GM12878 (cell line): ENCODE measurements around the gene TSPYL2. TPM values are rescaled to one million over a fixed set of nuclear protein-coding genes. Genes with fewer than 3 reads are reported as not detected.

Source experiments
- ATAC-seq: fragments of 200-7000 bp; cut with Tn5 transposase; 3 replicates; pipeline ENCODE4 v1.9.1; 2020; ENCODE audit warnings: mild to moderate bottlenecking, moderate library complexity
- BruUV-seq: library from RNA; stranded (reverse); fragments of 400-500 nt; replicated peaks from 2 replicates; lab custom pipeline; 2021; lab: Mats Ljungman, UMichigan
- CTCF ChIA-PET: fragments of 300-600 bp; sonication (Branson Sonifier 250); formaldehyde crosslinking; extraction: SDS; loops from one replicate; lab custom pipeline; 2021; ENCODE audit warnings: inconsistent platforms; lab: Yijun Ruan, JAX
- POLR2A ChIA-PET: fragments of 350-600 bp; formaldehyde crosslinking; extraction: SDS; loops from one replicate; lab custom pipeline; 2021; ENCODE audit warnings: inconsistent platforms; lab: Charles Lee
- RAD21 ChIA-PET: fragments of 300-600 bp; sonication (Branson Sonifier 250); formaldehyde crosslinking; loops from one replicate; lab custom pipeline; 2023; ENCODE audit warnings: antibody characterized with exemption; ENCODE audit not compliant: unreplicated experiment; lab: Charles Lee
- SMC1A ChIA-PET: fragments of 300-600 bp; sonication (Branson Sonifier 250); formaldehyde crosslinking; loops from one replicate; lab custom pipeline; 2023; ENCODE audit not compliant: unreplicated experiment, uncharacterized antibody; lab: Charles Lee
- DNase-seq: peaks from one replicate; pipeline ENCODE4 v3.0.0-alpha.2; 2011; ENCODE audit warnings: low read depth, low spot score
- FAIRE-seq: peaks from 3 replicates; lab custom pipeline; 2011; peaks lifted over from hg19 to GRCh38; lab: Jason Lieb, UNC
- H2AFZ ChIP-seq: 2 replicates; pipeline ENCODE4 v1.6.0; 2011; ENCODE audit warnings: low read depth, low read length, control low read depth; ENCODE audit not compliant: control insufficient read depth
- H3K27ac ChIP-seq: 2 replicates; pipeline ENCODE4 v1.5.1; 2011; ENCODE audit warnings: control low read depth; ENCODE audit not compliant: control insufficient read depth, insufficient read depth
- H3K27me3 ChIP-seq, 2 experiments: replicated peaks in 1 of 2; 2 replicates each; pipeline versions ENCODE4 v1.6.0 to v1.6.1; 2011; ENCODE audit warnings: low read length in 1 of 2; ENCODE audit not compliant: control insufficient read depth in 2 of 2, insufficient read depth in 2 of 2
- H3K36me3 ChIP-seq, 2 experiments: 2 replicates each; pipeline ENCODE4 v1.5.1; 2011; ENCODE audit warnings: low read length in 1 of 2; ENCODE audit not compliant: control insufficient read depth in 2 of 2, insufficient read depth in 2 of 2
- H3K4me1 ChIP-seq: 2 replicates; pipeline ENCODE4 v1.6.1; 2011; ENCODE audit warnings: mild to moderate bottlenecking, low read length, moderate library complexity, mixed read lengths; ENCODE audit not compliant: control insufficient read depth, insufficient read depth
- H3K4me2 ChIP-seq: 2 replicates; pipeline ENCODE4 v1.6.0; 2011; ENCODE audit warnings: control low read depth; ENCODE audit not compliant: control insufficient read depth, insufficient read depth
- H3K4me3 ChIP-seq: fragments of 200-600 bp; sonication (generic); 2 replicates; pipeline ENCODE4 v1.5.1; 2016
- H3K79me2 ChIP-seq: 2 replicates; pipeline ENCODE4 v1.6.0; 2011; ENCODE audit warnings: low read length; ENCODE audit not compliant: control insufficient read depth, insufficient read depth
- H3K9ac ChIP-seq: 2 replicates; pipeline ENCODE4 v1.8.0; 2011; ENCODE audit warnings: low read length, control low read depth, mixed read lengths; ENCODE audit not compliant: control insufficient read depth, insufficient read depth
- H3K9me3 ChIP-seq: replicated peaks from 3 replicates; pipeline ENCODE4 v1.5.1; 2011; ENCODE audit warnings: mild to moderate bottlenecking, low read length; ENCODE audit not compliant: control insufficient read depth, insufficient read depth
- H4K20me1 ChIP-seq: 2 replicates; pipeline ENCODE4 v1.6.0; 2011; ENCODE audit not compliant: control insufficient read depth, insufficient read depth
- CTCF ChIP-seq, 3 experiments: IDR thresholded peaks in 2 of 3; conservative IDR thresholded peaks in 1 of 3; 2 replicates each; pipeline ENCODE4 v1.5.1; 2011; ENCODE audit warnings: low read depth in 3 of 3, low read length in 3 of 3, mild to moderate bottlenecking in 3 of 3, control low read depth in 2 of 3, moderate library complexity in 2 of 3, inconsistent platforms in 1 of 3, mixed read lengths in 1 of 3; ENCODE audit not compliant: control insufficient read depth in 2 of 3, insufficient read depth in 1 of 3; ENCODE audit errors: extremely low read depth in 1 of 3
- NFIC ChIP-seq: IDR thresholded peaks from 2 replicates; pipeline ENCODE4 v1.6.1; 2012; ENCODE audit warnings: low read depth, mild to moderate bottlenecking, inconsistent platforms, low read length, moderate library complexity
- RCOR1 ChIP-seq: conservative IDR thresholded peaks from 2 replicates; pipeline ENCODE4 v1.6.1; 2012; ENCODE audit warnings: low read depth, low read length, improper control_type of control experiment
- WGBS: methylation state at CpG from one replicate; pipeline ENCODE4 v1.1.6; 2016; ENCODE audit warnings: low lambda C conversion rate; ENCODE audit not compliant: insufficient replicate concordance, insufficient coverage; ENCODE audit errors: missing lambda C conversion rate; 5-methylcytosine and 5-hydroxymethylcytosine counted together
- in situ Hi-C: fragments of 300-500 bp; cut with MboI; formaldehyde crosslinking; loops from 9 replicates; pipeline ENCODE4 v1.14.3; 2018; ENCODE audit warnings: mixed read lengths
- intact Hi-C: fragments of 100-400 bp; cut with micrococcal nuclease; formaldehyde crosslinking; loops from one replicate; pipeline ENCODE4 v1.14.2; 2022; ENCODE audit not compliant: unreplicated experiment
- polyA plus RNA-seq, 11 experiments: library from polyadenylated mRNA; depleted of rRNA in 4 of 11; unstranded in 6 of 11; stranded (reverse) in 5 of 11; fragments of >200 nt; fragmentation: Nextera tagmentation in 4 of 11; fragmentation: Illumina TruSeq in 1 of 11; extraction: Ambion mirVana in 4 of 11; extraction: Trizol in 1 of 11; gene quantifications; 1 replicate in 1 of 11; 2 replicates in 10 of 11; pipeline versions ENCODE4 v1.2.1 to v1.2.3, GENCODE V29; 2011 to 2016; ENCODE audit warnings: inconsistent platforms in 2 of 11, missing spikeins in 2 of 11, low read depth in 1 of 11
- total RNA-seq, 4 experiments: library from RNA; depleted of rRNA in 3 of 4; stranded (reverse); fragments of >200 nt in 3 of 4; fragmentation: Illumina TruSeq in 1 of 4; extraction: Trizol in 1 of 4; gene quantifications; 2 replicates each; pipeline versions ENCODE4 v1.2.1 to v1.2.3, GENCODE V29; 2013 to 2021

Gene TSPYL2
- total and polyA plus RNA-seq, 10 of the 15 experiments (the other 5 are each of a cell fraction or from before 2014, with no cell fraction given): 0.53 to 24.6 (median 14.5) TPM

- 42% methylated on average over 1 of the region's 1 CpG for WGBS
- no peaks in the 10 kb centered on the region for H3K27me3 ChIP-seq
- BruUV-seq: no TSS peak
- POLR2A ChIA-PET: no interaction called here
- RAD21 ChIA-PET: no interaction called here
- H3K27ac ChIP-seq: no peak overlapping the region
- H4K20me1 ChIP-seq: no peaks in the 10 kb centered on the region
- peaks cover 6% of the 10 kb centered on the region for H3K79me2 ChIP-seq
- H3K4me1 ChIP-seq: no peaks in the 10 kb centered on the region
- in situ Hi-C loops (no loop called here), intact Hi-C loops (no loop called here)
- SMC1A ChIA-PET: no interaction called here
- CTCF ChIA-PET: no interaction called here
- FAIRE-seq (no peak), ATAC-seq (no peak), DNase-seq (no peak)
- TF ChIP-seq RCOR1 (no peak), CTCF (IDR thresholded peaks at IDR 0.05 in 2 of 3, conservative IDR thresholded peaks at IDR 0.05 in 1 of 3; ENCODE audit: control insufficient read depth in 2 of 3, extremely low read depth in 1 of 3, insufficient read depth in 1 of 3, low read depth in 3 of 3, low read length in 3 of 3) (no peak), NFIC (no peak)
- no peak overlapping the region for H3K9ac ChIP-seq
- no peak overlapping the region for H3K4me2 ChIP-seq
- no peaks in the 10 kb centered on the region for H3K36me3 ChIP-seq
- no peaks in the 10 kb centered on the region for H3K9me3 ChIP-seq
- H3K4me3 ChIP-seq: no peak overlapping the region
- H2AFZ ChIP-seq: no peak overlapping the region
Measured at GRCh38 chrX:53078943-53079342, 3.2 kb upstream of the TSPYL2 start.
